ENCODE data around the gene NIPAL3.
"Not testable (repeated sequence)": the region's sequence is repeated elsewhere in the genome, so short reads cannot be mapped to it uniquely, and the experiment has no call there.

NIPAL3 gene

DNA sequence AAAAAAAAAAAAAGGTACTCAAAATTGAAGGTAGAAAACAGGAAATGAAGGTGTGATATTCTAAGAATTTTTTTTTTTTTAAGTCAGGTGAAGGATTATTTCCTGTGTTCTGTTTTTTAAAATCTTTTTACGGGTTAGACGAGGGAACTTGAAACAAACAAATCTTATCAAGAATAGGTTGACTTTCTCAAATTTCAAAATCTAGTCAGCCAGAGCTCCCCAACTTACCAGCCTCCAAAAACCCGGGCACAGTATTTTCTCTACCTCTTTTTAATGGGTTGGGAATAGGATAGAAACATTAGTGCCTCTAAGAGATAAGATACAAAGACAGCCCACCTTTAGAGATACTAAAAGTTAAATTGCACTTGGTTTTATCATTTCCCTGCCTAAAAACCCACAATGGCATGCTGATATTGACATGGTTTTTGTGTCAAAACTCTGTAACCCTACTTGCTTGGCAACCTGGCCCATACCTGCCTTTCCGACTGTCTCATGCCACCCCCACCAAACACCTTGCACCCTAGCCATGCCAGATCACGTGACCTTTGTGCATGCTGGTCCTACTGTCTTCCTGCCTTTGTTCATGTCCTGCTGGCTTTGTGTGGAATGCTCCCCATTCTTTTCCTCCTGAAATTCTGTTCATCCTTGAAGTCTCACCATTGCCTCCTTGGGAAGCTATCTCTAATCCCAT is 91.2 kb downstream of the NIPAL3 start:
- H3K9me3 Mint-ChIP-seq = no peaks in the 10 kb centered on the region
- peak overlapping the region; percentile 72 for H3K4me3 Mint-ChIP-seq
- H3K4me1 Mint-ChIP-seq (ENCODE audit: low read depth) = peaks cover 65% of the 10 kb centered on the region
- no peaks in the 10 kb centered on the region for H3K27me3 Mint-ChIP-seq (ENCODE audit: low read depth)
- H3K27ac Mint-ChIP-seq = peak overlapping the region; percentile 76
- H3K36me3 Mint-ChIP-seq (ENCODE audit: low read depth) = peaks cover 49% of the 10 kb centered on the region

DNA sequence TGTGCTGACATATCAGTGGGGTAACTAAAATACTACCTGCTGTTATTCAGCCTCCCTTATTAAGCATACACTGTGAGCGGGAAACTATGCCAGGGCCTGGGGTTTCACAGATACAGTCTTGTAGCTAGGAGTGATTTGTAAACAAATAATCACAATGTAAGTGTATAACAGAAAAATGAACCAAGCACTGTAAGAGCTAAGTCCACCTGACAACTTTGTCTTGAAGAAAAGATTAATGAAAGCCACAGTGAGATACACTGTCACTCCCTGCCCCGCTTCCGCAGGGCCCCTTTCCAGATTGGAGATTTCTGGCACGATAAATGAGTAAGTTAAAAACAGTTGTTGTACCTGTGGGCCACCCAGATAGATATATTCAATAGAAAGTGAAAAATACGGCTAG is 91.8 kb downstream of the NIPAL3 start:
- Mint-ChIP-seq H3K4me3 (peak overlapping the region; percentile 72), H3K27me3 (ENCODE audit: low read depth) (no peaks in the 10 kb centered on the region), H3K27ac (peak overlapping the region; percentile 76), H3K4me1 (ENCODE audit: low read depth) (peaks cover 64% of the 10 kb centered on the region), H3K36me3 (ENCODE audit: low read depth) (peaks cover 50% of the 10 kb centered on the region), H3K9me3 (no peaks in the 10 kb centered on the region)

DNA sequence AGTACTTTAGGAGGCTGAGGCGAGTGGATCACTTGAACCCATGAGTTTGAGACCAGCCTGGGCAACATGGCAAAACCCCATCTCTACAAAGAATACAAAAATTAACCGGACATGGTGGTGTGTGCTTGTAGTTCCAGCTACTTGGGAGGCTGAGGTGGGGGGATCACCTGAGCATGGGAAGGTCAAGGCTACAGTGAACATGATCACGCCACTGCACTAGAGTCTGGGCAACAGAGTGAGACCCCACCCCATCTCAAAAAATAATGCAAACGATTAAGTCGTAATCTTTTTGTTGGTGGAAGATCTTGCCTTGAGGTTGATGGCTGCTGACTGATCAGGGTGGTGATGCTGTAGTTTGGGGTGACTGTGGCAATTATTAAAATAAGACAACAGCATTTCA is 93.3 kb downstream of the NIPAL3 start:
- Mint-ChIP-seq H3K27me3 (ENCODE audit: low read depth) (no peaks in the 10 kb centered on the region), H3K4me3 (no peak overlapping the region), H3K4me1 (ENCODE audit: low read depth) (peaks cover 60% of the 10 kb centered on the region), H3K27ac (no peak overlapping the region), H3K9me3 (no peaks in the 10 kb centered on the region), H3K36me3 (ENCODE audit: low read depth) (peaks cover 49% of the 10 kb centered on the region)

DNA sequence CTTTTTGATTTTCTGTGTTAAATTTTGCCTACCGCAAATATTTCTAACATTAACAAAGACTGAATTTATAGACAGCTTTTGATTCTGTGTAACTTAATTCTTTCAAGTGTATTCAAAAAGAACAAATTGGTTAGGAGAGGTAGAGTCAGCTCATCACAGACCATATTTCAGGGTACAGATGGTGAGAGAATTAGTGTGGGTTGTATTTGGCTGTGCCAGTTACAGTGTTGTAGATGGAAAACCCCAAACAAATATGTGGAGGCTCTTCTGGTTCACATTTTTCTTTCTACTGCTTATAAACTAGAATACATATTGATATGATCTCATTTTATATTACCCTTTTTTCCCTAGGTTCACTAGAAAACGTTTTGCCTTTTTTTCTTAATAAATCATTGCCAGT is 98.1 kb downstream of the NIPAL3 start:
- H3K27ac Mint-ChIP-seq = no peak overlapping the region
- H3K4me1 Mint-ChIP-seq (ENCODE audit: low read depth) = peaks cover 29% of the 10 kb centered on the region
- peaks cover 53% of the 10 kb centered on the region for H3K36me3 Mint-ChIP-seq (ENCODE audit: low read depth)

DNA sequence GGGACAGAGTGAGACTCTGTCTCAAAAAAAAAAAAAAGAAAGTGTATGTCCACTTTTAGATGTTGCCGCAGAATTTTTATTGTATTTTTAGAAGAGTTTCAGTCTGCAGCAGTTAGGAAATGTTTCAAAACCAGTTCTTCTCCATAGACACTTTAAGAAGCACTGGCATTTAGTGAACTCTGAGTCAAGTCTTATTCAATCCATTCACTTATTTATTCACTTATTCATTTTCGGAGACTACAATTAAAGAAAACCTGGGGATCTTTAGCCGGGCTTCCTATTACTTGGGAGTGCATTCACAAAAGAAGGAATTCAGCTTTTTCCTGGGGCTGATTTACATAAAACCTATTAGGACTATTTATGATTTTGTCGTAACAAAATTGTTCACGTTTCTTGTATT is 99.3 kb downstream of the NIPAL3 start:
- Mint-ChIP-seq H3K27ac (no peak overlapping the region), H3K4me3 (no peak overlapping the region), H3K4me1 (ENCODE audit: low read depth) (peaks cover 21% of the 10 kb centered on the region), H3K9me3 (no peaks in the 10 kb centered on the region), H3K27me3 (ENCODE audit: low read depth) (no peaks in the 10 kb centered on the region), H3K36me3 (ENCODE audit: low read depth) (peaks cover 48% of the 10 kb centered on the region)

More for the DNA sequence above, 98.1 kb downstream of the NIPAL3 start:
- H3K27me3 Mint-ChIP-seq (ENCODE audit: low read depth) = no peaks in the 10 kb centered on the region
- H3K4me3 Mint-ChIP-seq = no peak overlapping the region
- no peaks in the 10 kb centered on the region for H3K9me3 Mint-ChIP-seq

DNA sequence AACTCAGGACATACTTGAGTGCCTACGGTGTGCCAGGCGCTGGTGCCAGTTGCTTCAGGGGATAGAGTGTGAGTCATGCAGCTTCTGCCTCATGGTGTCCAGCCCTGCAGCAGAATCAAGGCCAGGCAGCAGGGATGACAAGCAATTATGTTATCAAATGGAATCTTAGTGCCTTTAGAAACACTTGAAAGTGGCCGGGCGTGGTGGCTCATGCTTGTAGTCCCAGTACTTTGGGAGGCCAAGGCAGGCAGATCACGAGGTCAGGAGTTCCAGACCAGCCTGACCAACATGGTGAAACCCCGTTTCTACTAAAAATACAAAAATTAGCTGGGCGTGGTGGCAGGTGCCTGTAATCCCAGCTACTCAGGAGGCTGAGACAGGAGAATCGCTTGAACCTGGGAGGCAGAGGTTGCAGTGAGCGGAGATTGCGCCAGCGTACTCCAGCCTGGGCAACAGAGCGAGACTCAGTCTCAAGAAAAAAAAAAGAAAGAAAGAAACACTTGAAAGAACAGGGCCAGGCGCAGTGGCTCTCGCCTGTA is 100.1 kb downstream of the NIPAL3 start:
- Mint-ChIP-seq H3K36me3 (ENCODE audit: low read depth) (peaks cover 48% of the 10 kb centered on the region), H3K4me1 (ENCODE audit: low read depth) (peaks cover 15% of the 10 kb centered on the region)
- not testable (repeated sequence) for H3K27ac Mint-ChIP-seq; H3K4me3 Mint-ChIP-seq; H3K9me3 Mint-ChIP-seq; H3K27me3 Mint-ChIP-seq (ENCODE audit: low read depth)

DNA sequence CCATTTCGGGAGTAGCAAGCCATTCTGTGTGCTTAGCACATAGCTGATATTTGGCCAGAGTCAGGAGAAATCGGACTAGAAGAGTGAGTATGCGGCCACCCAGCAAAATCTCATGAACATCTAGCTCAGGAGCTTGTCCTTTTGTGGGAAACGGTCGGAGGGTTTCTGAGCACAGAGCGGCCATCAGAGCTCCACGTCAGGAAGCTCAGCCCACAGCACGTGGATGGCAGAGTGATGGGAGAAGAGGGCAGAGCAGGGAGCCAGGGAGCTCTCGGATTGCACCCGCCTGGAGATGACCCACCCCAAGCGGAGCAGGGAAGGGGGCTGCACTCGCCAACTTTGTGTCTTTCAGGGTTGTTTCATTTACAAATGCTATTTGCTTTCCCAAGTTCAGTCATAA is 100.9 kb downstream of the NIPAL3 start:
- H3K4me3 Mint-ChIP-seq = no peak overlapping the region
- peaks cover 14% of the 10 kb centered on the region for H3K4me1 Mint-ChIP-seq (ENCODE audit: low read depth)
- H3K27me3 Mint-ChIP-seq (ENCODE audit: low read depth) = no peaks in the 10 kb centered on the region
- peaks cover 46% of the 10 kb centered on the region for H3K36me3 Mint-ChIP-seq (ENCODE audit: low read depth)
- peaks cover 4% of the 10 kb centered on the region for H3K9me3 Mint-ChIP-seq
- H3K27ac Mint-ChIP-seq = no peak overlapping the region

DNA sequence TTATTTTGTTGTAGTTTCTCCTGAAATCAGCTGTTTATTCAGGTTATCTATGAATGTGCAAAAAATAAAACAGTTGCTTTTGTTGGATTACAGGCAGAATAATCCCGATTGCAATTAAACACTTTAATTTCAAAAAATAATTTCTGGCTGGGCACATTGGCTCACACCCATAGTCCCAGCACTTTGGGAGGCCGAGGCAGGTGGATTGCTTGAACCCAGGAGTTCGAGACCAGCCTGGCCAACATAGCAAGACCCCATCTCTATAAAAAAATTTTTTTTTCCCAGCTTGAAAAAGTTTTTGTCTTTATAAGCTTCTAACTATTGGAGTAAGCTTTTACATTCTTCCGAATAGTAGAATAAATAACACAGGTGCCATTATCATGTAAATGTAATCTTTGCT is 102.3 kb downstream of the NIPAL3 start:
- peaks cover 4% of the 10 kb centered on the region for H3K9me3 Mint-ChIP-seq
- peaks cover 41% of the 10 kb centered on the region for H3K36me3 Mint-ChIP-seq (ENCODE audit: low read depth)
- H3K27me3 Mint-ChIP-seq (ENCODE audit: low read depth) = no peaks in the 10 kb centered on the region
- H3K4me3 Mint-ChIP-seq = no peak overlapping the region
- peaks cover 11% of the 10 kb centered on the region for H3K4me1 Mint-ChIP-seq (ENCODE audit: low read depth)
- no peak overlapping the region for H3K27ac Mint-ChIP-seq

DNA sequence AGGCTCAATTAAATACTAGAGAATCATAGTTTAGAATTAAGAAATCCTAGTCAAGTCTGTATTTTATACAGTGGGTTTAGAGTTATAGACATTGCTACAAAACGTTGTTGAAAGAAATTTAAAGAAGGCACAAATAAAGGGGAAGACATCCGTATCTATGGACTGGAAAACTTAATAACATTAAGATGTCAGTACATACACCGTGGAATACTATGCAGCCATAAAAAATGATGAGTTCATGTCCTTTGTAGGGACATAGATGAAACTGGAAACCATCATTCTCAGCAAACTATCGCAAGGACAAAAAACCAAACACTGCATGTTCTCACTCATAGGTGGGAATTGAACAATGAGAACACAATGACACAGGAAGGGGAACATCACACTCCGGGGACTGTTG is 104.7 kb downstream of the NIPAL3 start:
- H3K4me1 Mint-ChIP-seq (ENCODE audit: low read depth) = peaks cover 12% of the 10 kb centered on the region
- H3K27ac Mint-ChIP-seq; H3K27me3 Mint-ChIP-seq (ENCODE audit: low read depth); H3K4me3 Mint-ChIP-seq; H3K9me3 Mint-ChIP-seq: not testable (repeated sequence)
- peaks cover 29% of the 10 kb centered on the region for H3K36me3 Mint-ChIP-seq (ENCODE audit: low read depth)

Measured in T-helper 1 cell treated with Interleukin-12 subunit alpha and Interleukin-12 subunit beta and Interleukin-4 antibody, amounts not matched to agents 30 μg/mL and 1 μg/mL, for 36 hours (primary cell).